HTERT RPE-1 (cell line): ENCODE results near the gene DKC1.
"Not testable (repeated sequence)": the region's sequence is repeated elsewhere in the genome, so short reads cannot be mapped to it uniquely, and the experiment has no call there.

ENCODE experiments used
- in situ Hi-C: fragments of 300-500 bp; cut with MboI; formaldehyde crosslinking; loops from 4 replicates; pipeline ENCODE4 v1.14.3; 2020; ENCODE audit warnings: low sequenced_read_pairs

The DKC1 gene

GRCh38 chrX:154785716-154786115 is 23.1 kb downstream of the DKC1 start:
- in situ Hi-C loops: no loop called here

GRCh38 chrX:154791467-154791866 is 28.8 kb downstream of the DKC1 start:
- in situ Hi-C loops: no loop called here

GRCh38 chrX:154791939-154792338 is 29.3 kb downstream of the DKC1 start:
- in situ Hi-C loops: no loop called here

- in situ Hi-C loops: no loop called here
Measured at GRCh38 chrX:154793084-154793795, 30.6 kb downstream of the DKC1 start.

GRCh38 chrX:154795016-154795415 is 32.4 kb downstream of the DKC1 start:
- in situ Hi-C loops: no loop called here

- in situ Hi-C loops: no loop called here
Measured at GRCh38 chrX:154797006-154797405, 34.3 kb downstream of the DKC1 start.

GRCh38 chrX:154799556-154800348 is 37.1 kb downstream of the DKC1 start:
- in situ Hi-C loops: no loop called here

- in situ Hi-C loops: no loop called here
Measured at GRCh38 chrX:154800478-154801210, 38.0 kb downstream of the DKC1 start.

GRCh38 chrX:154802947-154803346 is 40.3 kb downstream of the DKC1 start:
- in situ Hi-C loops: no loop called here

GRCh38 chrX:154804261-154804956 is 41.7 kb downstream of the DKC1 start:
- in situ Hi-C loops: no loop called here

GRCh38 chrX:154804957-154805695 is 42.5 kb downstream of the DKC1 start, which contains the start of gene MPP1:
Gene MPP1 (minus strand): TSS chrX:154805485. CDS start chrX:154805373, 112 bp downstream.
- in situ Hi-C loops: no loop called here

- in situ Hi-C loops: no loop called here
Measured at GRCh38 chrX:154805696-154806091, 43.0 kb downstream of the DKC1 start.

GRCh38 chrX:154806837-154807501 is 44.3 kb downstream of the DKC1 start:
- in situ Hi-C loops: no loop called here

GRCh38 chrX:154809939-154810665 is 47.4 kb downstream of the DKC1 start:
- in situ Hi-C loops: no loop called here

- in situ Hi-C loops: no loop called here
Measured at GRCh38 chrX:154812341-154813101, 49.9 kb downstream of the DKC1 start.

GRCh38 chrX:154813801-154814200 is 51.1 kb downstream of the DKC1 start:
- in situ Hi-C loops: no loop called here

- in situ Hi-C loops: no loop called here
Measured at GRCh38 chrX:154815274-154815818, 52.7 kb downstream of the DKC1 start.

GRCh38 chrX:154816326-154816898 is 53.7 kb downstream of the DKC1 start:
- in situ Hi-C loops: not testable (repeated sequence)
